Prostate gland (tissue), 2 donors: Measurements from ENCODE around the gene FOXI1.

Experiments
- POLR2AphosphoS5 ChIP-seq: sonication (generic); formaldehyde crosslinking; IDR thresholded peaks from one replicate; pipeline ENCODE4 v1.6.1; 2017; ENCODE audit warnings: antibody characterized with exemption
- TF ChIP-seq, protein P1 (sequence below), 4 experiments: fragments of 200-600 bp in 2 of 4; fragments of 450-650 bp in 2 of 4; sonication (generic) in 2 of 4; IDR thresholded peaks; 1 replicate in 3 of 4; 2 replicates in 1 of 4; pipeline ENCODE4 v1.5.1; 2016 to 2019; ENCODE audit warnings: antibody characterized with exemption in 4 of 4, mild to moderate bottlenecking in 2 of 4, moderate library complexity in 2 of 4

DNA sequence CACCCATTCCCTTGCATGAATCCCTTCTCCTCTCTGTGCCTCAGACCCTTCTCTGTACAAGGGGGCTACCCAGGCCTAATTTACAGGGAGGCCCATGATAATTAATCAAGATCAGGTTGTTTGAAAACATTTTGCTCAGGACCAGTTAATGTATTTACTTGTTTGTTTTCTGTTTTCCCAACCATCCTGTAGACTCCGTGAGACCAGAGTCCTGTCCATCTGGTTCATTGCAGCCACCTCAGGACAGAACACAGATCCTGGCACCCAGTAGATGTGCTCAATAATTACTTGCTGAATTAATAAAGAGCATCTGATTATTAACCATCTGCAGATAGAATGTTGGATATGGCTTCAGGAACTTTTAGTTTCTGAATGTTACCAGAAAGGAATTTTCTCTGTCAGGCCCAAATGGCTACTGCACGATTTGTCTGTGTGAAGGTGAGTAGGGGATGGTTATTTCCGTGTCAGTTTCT, 27.3 kb downstream of the FOXI1 start:
- TF ChIP-seq, protein P1, sequence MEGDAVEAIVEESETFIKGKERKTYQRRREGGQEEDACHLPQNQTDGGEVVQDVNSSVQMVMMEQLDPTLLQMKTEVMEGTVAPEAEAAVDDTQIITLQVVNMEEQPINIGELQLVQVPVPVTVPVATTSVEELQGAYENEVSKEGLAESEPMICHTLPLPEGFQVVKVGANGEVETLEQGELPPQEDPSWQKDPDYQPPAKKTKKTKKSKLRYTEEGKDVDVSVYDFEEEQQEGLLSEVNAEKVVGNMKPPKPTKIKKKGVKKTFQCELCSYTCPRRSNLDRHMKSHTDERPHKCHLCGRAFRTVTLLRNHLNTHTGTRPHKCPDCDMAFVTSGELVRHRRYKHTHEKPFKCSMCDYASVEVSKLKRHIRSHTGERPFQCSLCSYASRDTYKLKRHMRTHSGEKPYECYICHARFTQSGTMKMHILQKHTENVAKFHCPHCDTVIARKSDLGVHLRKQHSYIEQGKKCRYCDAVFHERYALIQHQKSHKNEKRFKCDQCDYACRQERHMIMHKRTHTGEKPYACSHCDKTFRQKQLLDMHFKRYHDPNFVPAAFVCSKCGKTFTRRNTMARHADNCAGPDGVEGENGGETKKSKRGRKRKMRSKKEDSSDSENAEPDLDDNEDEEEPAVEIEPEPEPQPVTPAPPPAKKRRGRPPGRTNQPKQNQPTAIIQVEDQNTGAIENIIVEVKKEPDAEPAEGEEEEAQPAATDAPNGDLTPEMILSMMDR (IDR thresholded peaks at IDR 0.05) = no peak
- TF ChIP-seq POLR2AphosphoS5 = no peak
